ENCODE measurements around the gene DACT2.

DNA sequence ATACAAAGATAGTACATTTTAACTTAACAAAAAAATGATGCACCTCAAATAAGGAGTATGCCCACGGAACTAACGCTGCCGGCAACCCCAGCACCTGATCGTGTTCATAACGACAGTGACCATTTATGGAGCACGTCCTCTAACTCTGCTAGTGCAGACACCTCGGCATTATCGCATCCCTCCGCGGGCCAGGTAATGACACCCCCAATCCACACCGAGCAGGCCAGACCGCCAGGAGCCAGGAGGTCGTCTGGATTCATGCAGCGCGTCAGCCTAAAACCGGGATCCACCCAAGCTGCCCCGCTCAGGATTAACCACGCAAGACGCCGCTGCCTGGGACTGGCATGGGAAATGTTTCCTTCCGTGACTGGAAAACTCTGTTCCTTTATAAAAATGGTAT is 34.1 kb downstream of the DACT2 start:
- TF ChIP-seq POLR2A (IDR thresholded peaks at IDR 0.05; ENCODE audit: low read length) (no peak), GATA1 (IDR thresholded peaks at IDR 0.05; ENCODE audit: low read depth, low read length) (no peak)
